H9 (cell line): ENCODE results near the gene FNDC3A. TPM values are rescaled to one million over a fixed set of nuclear protein-coding genes. Genes with fewer than 3 reads are reported as not detected.

ENCODE experiments used
- DNase-seq: peaks from one replicate; pipeline ENCODE4 v3.0.0-alpha.2; 2017
- H2AFZ ChIP-seq: one replicate; pipeline ENCODE4 v1.6.1; 2013; ENCODE audit warnings: mild to moderate bottlenecking, low read length, control low read depth, moderate library complexity
- H2AK5ac ChIP-seq: 2 replicates; pipeline ENCODE4 v1.6.1; 2013; ENCODE audit warnings: low read length, control low read depth, mixed read lengths; ENCODE audit not compliant: insufficient read length
- H2BK120ac ChIP-seq: one replicate; pipeline ENCODE4 v1.6.1; 2013; ENCODE audit warnings: low read depth, mild to moderate bottlenecking, low read length, control low read depth, inconsistent platforms; ENCODE audit not compliant: poor library complexity, severe bottlenecking
- H2BK12ac ChIP-seq: 2 replicates; pipeline ENCODE4 v1.6.1; 2013; ENCODE audit warnings: low read length, control low read depth, mixed read lengths, low read depth; ENCODE audit not compliant: insufficient read length
- H2BK15ac ChIP-seq: 2 replicates; pipeline ENCODE4 v1.6.1; 2013; ENCODE audit warnings: low read depth, low read length, control low read depth
- H2BK20ac ChIP-seq: one replicate; pipeline ENCODE4 v1.6.1; 2013; ENCODE audit warnings: low read depth, mild to moderate bottlenecking, low read length, control low read depth, inconsistent platforms; ENCODE audit not compliant: poor library complexity, severe bottlenecking
- H2BK5ac ChIP-seq: 2 replicates; pipeline ENCODE4 v1.6.1; 2013; ENCODE audit warnings: low read length, control low read depth, mixed read lengths; ENCODE audit not compliant: insufficient read length
- H3K14ac ChIP-seq: 2 replicates; pipeline ENCODE4 v1.6.1; 2013; ENCODE audit warnings: low read length, control low read depth; ENCODE audit not compliant: insufficient read depth
- H3K18ac ChIP-seq: 2 replicates; pipeline ENCODE4 v1.6.1; 2013; ENCODE audit warnings: low read depth, mild to moderate bottlenecking, mixed read lengths, low read length, control low read depth; ENCODE audit not compliant: insufficient read length
- H3K23ac ChIP-seq: 2 replicates; pipeline ENCODE4 v1.6.1; 2013; ENCODE audit warnings: low read length, control low read depth, mixed read lengths, low read depth; ENCODE audit not compliant: insufficient read length
- H3K23me2 ChIP-seq: 2 replicates; pipeline ENCODE4 v1.6.1; 2013; ENCODE audit warnings: low read depth, mild to moderate bottlenecking, mixed read lengths, low read length, control low read depth; ENCODE audit not compliant: insufficient read length, poor library complexity, severe bottlenecking
- H3K27ac ChIP-seq: 2 replicates; pipeline ENCODE4 v1.5.1; 2013; ENCODE audit warnings: low read length, control low read depth, mixed read lengths, low read depth; ENCODE audit not compliant: insufficient read length
- H3K27me3 ChIP-seq: 2 replicates; pipeline ENCODE4 v1.6.1; 2013; ENCODE audit warnings: low read length, control low read depth, inconsistent platforms; ENCODE audit not compliant: insufficient read depth
- H3K4ac ChIP-seq: 2 replicates; pipeline ENCODE4 v1.6.1; 2013; ENCODE audit warnings: low read depth, mild to moderate bottlenecking, control low read depth, inconsistent platforms, low read length, moderate library complexity
- H3K4me1 ChIP-seq: 2 replicates; pipeline ENCODE4 v1.6.1; 2013; ENCODE audit warnings: low read length, control low read depth, inconsistent platforms; ENCODE audit not compliant: insufficient read depth
- H3K4me2 ChIP-seq: 2 replicates; pipeline ENCODE4 v1.6.1; 2013; ENCODE audit warnings: low read length, control low read depth, mixed read lengths; ENCODE audit not compliant: insufficient read length, insufficient read depth
- H3K56ac ChIP-seq: 2 replicates; pipeline ENCODE4 v1.6.1; 2013; ENCODE audit warnings: low read depth, mild to moderate bottlenecking, mixed read lengths, low read length, control low read depth; ENCODE audit not compliant: insufficient read length
- H3K79me1 ChIP-seq: 2 replicates; pipeline ENCODE4 v1.6.1; 2013; ENCODE audit warnings: low read depth, mild to moderate bottlenecking, moderate library complexity, low read length, control low read depth, inconsistent platforms; ENCODE audit not compliant: insufficient read depth, poor library complexity, severe bottlenecking
- H3K79me2 ChIP-seq: 2 replicates; pipeline ENCODE4 v1.6.1; 2013; ENCODE audit warnings: low read length, control low read depth, inconsistent platforms; ENCODE audit not compliant: insufficient read depth
- H3K9ac ChIP-seq: 2 replicates; pipeline ENCODE4 v1.6.1; 2013; ENCODE audit warnings: low read length, control low read depth, mixed read lengths; ENCODE audit not compliant: insufficient read length; ENCODE audit errors: extremely low read depth
- H3K9me3 ChIP-seq: one replicate; pipeline ENCODE4 v1.6.1; 2013; ENCODE audit warnings: low read depth, low read length, inconsistent platforms; ENCODE audit not compliant: control insufficient read depth
- H3T11ph ChIP-seq: one replicate; pipeline ENCODE4 v1.6.1; 2013; ENCODE audit warnings: mild to moderate bottlenecking, low read length, control low read depth, inconsistent platforms
- H4K20me1 ChIP-seq: one replicate; pipeline ENCODE4 v1.6.1; 2013; ENCODE audit not compliant: control insufficient read depth, insufficient read length, insufficient read depth
- H4K5ac ChIP-seq: 2 replicates; pipeline ENCODE4 v1.6.1; 2013; ENCODE audit warnings: low read depth, mild to moderate bottlenecking, mixed read lengths, low read length, control low read depth; ENCODE audit not compliant: insufficient read length
- H4K8ac ChIP-seq: replicated peaks from 2 replicates; pipeline ENCODE4 v1.6.1; 2013; ENCODE audit warnings: low read length, control low read depth, mixed read lengths, low read depth; ENCODE audit not compliant: insufficient read length
- H4K91ac ChIP-seq: 2 replicates; pipeline ENCODE4 v1.6.1; 2013; ENCODE audit warnings: low read depth, mild to moderate bottlenecking, moderate library complexity, mixed read lengths, low read length, control low read depth; ENCODE audit not compliant: insufficient read length
- H3K27ac Mint-ChIP-seq, 3 experiments: 2 replicates in 2 of 3; 3 replicates in 1 of 3; pipeline ENCODE4 v1.8.0; 2020 to 2021; ENCODE audit warnings: mixed read lengths in 3 of 3, mild to moderate bottlenecking in 1 of 3, moderate library complexity in 1 of 3
- H3K27me3 Mint-ChIP-seq: 2 replicates; pipeline ENCODE4 v1.8.0; 2021; ENCODE audit warnings: low read depth, mild to moderate bottlenecking, moderate library complexity, mixed read lengths
- H3K36me3 Mint-ChIP-seq, 3 experiments: 2 replicates in 2 of 3; 3 replicates in 1 of 3; pipeline ENCODE4 v1.8.0; 2020 to 2021; ENCODE audit warnings: low read depth in 3 of 3, mixed read lengths in 3 of 3; ENCODE audit not compliant: insufficient read depth in 1 of 3
- H3K4me1 Mint-ChIP-seq, 2 experiments: 2 replicates each; pipeline ENCODE4 v1.8.0; 2020; ENCODE audit warnings: mixed read lengths in 2 of 2
- H3K4me3 Mint-ChIP-seq, 2 experiments: 2 replicates in 1 of 2; 3 replicates in 1 of 2; pipeline ENCODE4 v1.8.0; 2020 to 2021; ENCODE audit warnings: mild to moderate bottlenecking in 2 of 2, mixed read lengths in 2 of 2, moderate library complexity in 1 of 2
- H3K9me3 Mint-ChIP-seq, 2 experiments: 2 replicates in 1 of 2; 3 replicates in 1 of 2; pipeline ENCODE4 v1.8.0; 2020; ENCODE audit warnings: mild to moderate bottlenecking in 2 of 2, mixed read lengths in 2 of 2, moderate library complexity in 1 of 2
- WGBS: extraction: QIAGEN DNeasy Blood & Tissue Kit; methylation state at CpG from one replicate; pipeline ENCODE4 v1.1.7; 2013; ENCODE audit warnings: missing lambda C conversion rate, low lambda C conversion rate, mixed read lengths; ENCODE audit not compliant: insufficient read length; ENCODE audit errors: extremely low coverage; 5-methylcytosine and 5-hydroxymethylcytosine counted together
- total RNA-seq: library from RNA; stranded (reverse); gene quantifications from 2 replicates; pipeline ENCODE4 v1.2.1, GENCODE V29; 2021
- TF ChIP-seq, protein P1 (sequence below): fragments of 200-600 bp; sonication (generic); conservative IDR thresholded peaks from 3 replicates; pipeline ENCODE4 v1.8.0; 2021; ENCODE audit warnings: antibody characterized with exemption, mild to moderate bottlenecking

The FNDC3A gene
- total RNA-seq, 1 experiment from 2014 or later = 27.4 TPM

- Mint-ChIP-seq H3K4me3 (peak overlapping the region; percentile 11 to 32; a peak in 2 of 5 replicates), H3K27me3 (no peaks in the 10 kb centered on the region), H3K9me3 (peaks cover 19 to 24% of the 10 kb centered on the region in 2 experiments), H3K4me1 (peaks cover 13 to 24% of the 10 kb centered on the region in 2 experiments), H3K27ac (peak overlapping the region; percentile 7 to 78 (median 32); a peak in 5 of 7 replicates), H3K36me3 (peaks cover 22 to 44% (median 34%) of the 10 kb centered on the region in 3 experiments)
- Histone ChIP-seq H3K18ac (no peak overlapping the region), H4K91ac (no peak overlapping the region), H3K4me1 (no peaks in the 10 kb centered on the region; the same call in 1 of the 2 replicates), H3K23ac (no peak overlapping the region), H3K27ac (no peak overlapping the region), H3K79me2 (no peaks in the 10 kb centered on the region), H3K9ac (no peak overlapping the region), H3K14ac (no peak overlapping the region), H3K27me3 (no peaks in the 10 kb centered on the region), H2BK15ac (no peak overlapping the region), H3K79me1 (no peaks in the 10 kb centered on the region), H2BK12ac (no peak overlapping the region), H2BK20ac (peak overlapping the region; percentile 86), H3T11ph (no peak overlapping the region), H2AK5ac (no peak overlapping the region), H2AFZ (no peak overlapping the region), H3K4me2 (no peak overlapping the region), H3K9me3 (no peaks in the 10 kb centered on the region), H3K4ac (no peak overlapping the region), H2BK5ac (no peak overlapping the region), H3K23me2 (no peaks in the 10 kb centered on the region), H3K56ac (no peak overlapping the region), H4K5ac (no peak overlapping the region), H4K20me1 (no peaks in the 10 kb centered on the region), H2BK120ac (no peak overlapping the region), H4K8ac (no peak overlapping the region)
- TF ChIP-seq, protein P1, sequence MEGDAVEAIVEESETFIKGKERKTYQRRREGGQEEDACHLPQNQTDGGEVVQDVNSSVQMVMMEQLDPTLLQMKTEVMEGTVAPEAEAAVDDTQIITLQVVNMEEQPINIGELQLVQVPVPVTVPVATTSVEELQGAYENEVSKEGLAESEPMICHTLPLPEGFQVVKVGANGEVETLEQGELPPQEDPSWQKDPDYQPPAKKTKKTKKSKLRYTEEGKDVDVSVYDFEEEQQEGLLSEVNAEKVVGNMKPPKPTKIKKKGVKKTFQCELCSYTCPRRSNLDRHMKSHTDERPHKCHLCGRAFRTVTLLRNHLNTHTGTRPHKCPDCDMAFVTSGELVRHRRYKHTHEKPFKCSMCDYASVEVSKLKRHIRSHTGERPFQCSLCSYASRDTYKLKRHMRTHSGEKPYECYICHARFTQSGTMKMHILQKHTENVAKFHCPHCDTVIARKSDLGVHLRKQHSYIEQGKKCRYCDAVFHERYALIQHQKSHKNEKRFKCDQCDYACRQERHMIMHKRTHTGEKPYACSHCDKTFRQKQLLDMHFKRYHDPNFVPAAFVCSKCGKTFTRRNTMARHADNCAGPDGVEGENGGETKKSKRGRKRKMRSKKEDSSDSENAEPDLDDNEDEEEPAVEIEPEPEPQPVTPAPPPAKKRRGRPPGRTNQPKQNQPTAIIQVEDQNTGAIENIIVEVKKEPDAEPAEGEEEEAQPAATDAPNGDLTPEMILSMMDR = no peak
- WGBS = no CpG with 5 or more reads among the region's 2 CpGs
- DNase-seq = peak; percentile 32
Observed at GRCh38 chr13:49020940-49021553, 45.3 kb downstream of the FNDC3A start.
